ENCODE measurements around the gene ZPBP2. TPM values are rescaled to one million over a fixed set of nuclear protein-coding genes. Genes with fewer than 3 reads are reported as not detected.
"Not testable (repeated sequence)": the region's sequence is repeated elsewhere in the genome, so short reads cannot be mapped to it uniquely, and the experiment has no call there.

ZPBP2 gene
- polyA plus RNA-seq, 4 donors, result not detected

DNA sequence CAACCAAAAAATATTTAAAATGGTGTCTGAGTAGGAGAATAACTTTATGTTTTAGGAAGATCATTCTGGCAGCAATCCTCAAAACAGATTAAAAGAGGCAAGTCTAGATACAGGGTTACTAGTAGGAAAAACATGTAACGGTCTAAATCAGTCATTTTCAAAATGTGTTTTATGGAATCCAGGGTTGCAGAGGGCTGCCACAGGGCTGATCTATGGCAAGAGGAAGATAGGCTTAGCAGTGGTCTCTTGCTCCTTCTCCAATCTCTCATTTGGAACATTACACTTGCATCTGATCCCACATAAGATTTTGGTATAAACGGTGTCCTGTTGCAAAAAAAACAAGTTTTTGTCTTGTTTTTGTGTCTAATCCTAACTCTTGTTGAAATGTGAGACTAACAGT, 13.1 kb upstream of the ZPBP2 start:
- DNase-seq (ENCODE audit: low read depth in 4 of 4, low spot score in 3 of 4), result no peak

DNA sequence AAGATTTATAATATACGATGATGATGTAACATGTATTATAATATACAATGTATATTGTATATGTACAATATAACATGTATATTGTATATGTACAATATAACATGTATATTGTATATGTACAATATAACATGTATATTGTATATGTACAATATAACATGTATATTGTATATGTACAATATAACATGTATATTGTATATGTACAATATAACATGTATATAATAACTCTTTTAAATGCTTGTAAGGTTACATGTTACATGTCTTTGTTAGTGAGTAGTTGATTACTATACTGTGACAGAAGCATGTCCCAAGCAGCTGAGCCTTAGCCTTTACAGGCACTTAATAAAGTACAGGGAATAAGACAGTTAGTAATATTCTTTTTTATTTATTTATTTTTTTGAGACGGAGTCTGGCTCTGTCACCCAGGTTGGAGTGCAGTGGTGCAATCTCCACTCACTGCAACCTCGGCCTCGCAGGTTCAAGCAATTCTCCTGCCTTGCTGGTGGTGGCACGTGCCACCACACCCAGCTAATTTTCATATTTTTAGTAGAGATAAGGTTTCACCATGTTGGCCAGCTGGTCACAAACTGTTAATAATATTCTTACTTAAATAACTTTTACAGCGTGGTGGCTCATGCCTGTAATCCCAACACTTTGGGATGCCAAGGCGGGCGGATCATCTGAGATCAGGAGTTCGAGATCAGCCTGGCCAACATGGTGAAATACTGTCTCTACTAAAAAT, 11.9 kb upstream of the ZPBP2 start:
- DNase-seq (ENCODE audit: low read depth in 4 of 4, low spot score in 3 of 4), result not testable (repeated sequence)

DNA sequence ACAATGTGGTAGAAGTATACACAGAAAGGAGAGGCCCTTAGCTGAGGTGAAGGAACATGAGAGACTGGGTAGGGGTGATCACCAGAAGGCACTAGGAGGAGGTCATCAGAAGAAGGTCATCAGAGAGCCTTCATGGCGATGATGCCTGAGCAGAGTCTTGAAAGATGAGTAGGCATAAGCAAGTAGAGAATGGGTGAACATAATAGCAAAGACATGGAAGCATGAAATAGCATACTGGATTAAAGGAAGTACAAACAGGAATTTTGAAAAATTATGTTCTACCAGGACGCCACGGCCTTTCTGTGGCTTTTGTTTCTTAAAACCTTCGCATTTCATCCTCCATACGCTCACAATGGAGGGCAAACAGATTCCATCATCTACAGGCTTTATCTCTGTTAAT, 6.8 kb upstream of the ZPBP2 start:
- no peak for DNase-seq (ENCODE audit: low read depth in 4 of 4, low spot score in 3 of 4)

- no peak for DNase-seq (ENCODE audit: low read depth in 4 of 4, low spot score in 3 of 4)
Observed at GRCh38 chr17:39863244-39863917, 4.6 kb upstream of the ZPBP2 start.

DNA sequence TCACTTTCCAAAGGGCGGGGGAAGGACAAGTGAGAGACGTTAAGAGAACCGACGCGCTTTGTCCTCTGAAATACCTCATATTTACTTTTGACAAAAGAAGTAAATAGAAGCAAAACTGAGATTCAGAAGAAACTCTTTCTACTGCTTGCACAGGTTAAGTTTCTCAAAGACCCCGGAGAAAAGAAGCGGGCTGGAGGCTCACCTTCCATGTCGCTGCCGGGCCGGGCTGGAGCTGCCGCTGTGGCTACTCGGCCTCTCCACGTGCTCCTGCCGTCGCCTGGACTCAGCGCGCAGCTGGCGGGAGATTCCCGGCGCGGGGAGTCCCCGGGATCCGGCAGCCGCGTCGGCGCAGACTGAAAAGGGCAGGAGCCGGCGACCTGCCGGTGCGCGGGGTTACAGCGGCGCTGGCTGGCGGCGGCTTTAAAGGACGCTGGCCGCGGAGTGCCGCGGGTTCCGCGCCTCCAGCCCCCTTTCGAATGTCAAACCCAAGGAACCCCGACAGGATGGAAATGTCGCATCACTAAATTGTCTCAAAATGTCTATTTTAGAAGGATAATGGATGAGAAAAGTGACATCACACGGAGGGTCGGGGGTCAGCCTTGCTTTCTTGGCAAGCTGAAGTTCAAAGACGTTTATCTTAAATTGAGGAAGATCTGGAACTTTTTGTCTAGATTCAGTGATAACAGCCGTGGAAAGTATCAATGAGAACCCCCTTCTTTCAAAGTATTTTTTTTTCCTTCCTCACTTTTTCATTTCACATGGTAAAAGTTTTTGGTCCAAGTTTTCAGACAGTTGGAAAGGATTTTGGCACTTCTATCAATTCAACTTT, 3.9 kb upstream of the ZPBP2 start, which contains the start of gene IKZF3:
IKZF3 (minus strand) TSS at position 395 of the 829 bp plus-strand sequence; CDS start at position 209, 186 bp downstream.
- DNase-seq (ENCODE audit: low read depth in 4 of 4, low spot score in 3 of 4), result peak in 3 of 4 donors; percentile 26 to 45 (median 29)

- DNase-seq (ENCODE audit: low read depth in 4 of 4, low spot score in 3 of 4), result no peak
Observed at GRCh38 chr17:39866013-39866730, 1.8 kb upstream of the ZPBP2 start.

- no peak for DNase-seq (ENCODE audit: low read depth in 4 of 4, low spot score in 3 of 4)
Observed at GRCh38 chr17:39867084-39867879, 720 bp upstream of the ZPBP2 start.

DNA sequence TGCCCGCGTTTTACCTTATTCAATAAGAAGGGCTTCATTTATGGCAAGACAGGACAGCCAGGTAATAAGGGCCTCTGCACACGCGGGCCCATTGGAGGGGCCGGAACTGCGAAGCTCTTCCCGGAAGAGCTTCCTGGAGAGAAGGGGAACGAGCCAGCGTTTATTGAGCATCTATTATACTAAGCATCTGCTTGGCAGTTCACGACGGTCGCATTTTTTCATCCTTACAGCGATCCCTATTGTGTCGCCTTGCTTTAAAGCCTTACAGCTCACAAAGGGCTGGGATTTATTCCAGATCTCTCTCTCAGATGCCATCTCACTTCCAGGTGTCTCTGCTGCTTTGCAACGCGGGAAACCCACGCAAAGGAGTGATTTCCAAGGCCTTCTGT, 546 bp downstream of the ZPBP2 start:
- no peak for DNase-seq (ENCODE audit: low read depth in 4 of 4, low spot score in 3 of 4)

DNA sequence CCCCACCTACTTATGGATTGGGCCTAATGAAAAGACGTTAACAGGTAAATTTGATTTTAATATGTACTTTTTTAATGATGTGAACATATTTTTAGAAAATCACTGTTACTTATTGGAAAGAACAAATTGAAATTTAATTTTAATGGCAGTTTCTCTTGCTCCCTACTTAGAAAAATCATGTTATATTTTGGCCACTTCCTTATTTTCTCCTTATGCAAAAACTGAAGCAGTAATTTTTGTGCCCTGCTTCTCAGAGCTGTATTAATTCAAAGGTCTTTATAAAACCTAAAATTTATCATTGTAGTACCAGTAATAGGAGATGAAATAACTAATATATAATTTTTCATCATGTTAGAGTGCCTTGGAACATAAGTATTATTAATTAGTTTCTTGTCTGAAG, 2.8 kb downstream of the ZPBP2 start:
- DNase-seq (ENCODE audit: low read depth in 4 of 4, low spot score in 3 of 4), result no peak

- no peak for DNase-seq (ENCODE audit: low read depth in 4 of 4, low spot score in 3 of 4)
Observed at GRCh38 chr17:39871801-39872200, 3.8 kb downstream of the ZPBP2 start.

GRCh38 chr17:39872751-39873150, 4.7 kb downstream of the ZPBP2 start:
- no peak for DNase-seq (ENCODE audit: low read depth in 4 of 4, low spot score in 3 of 4)

- DNase-seq (ENCODE audit: low read depth in 4 of 4, low spot score in 3 of 4), result not testable (repeated sequence)
Observed at GRCh38 chr17:39886102-39886501, 18.1 kb downstream of the ZPBP2 start.

- no peak for DNase-seq (ENCODE audit: low read depth in 4 of 4, low spot score in 3 of 4)
Observed at GRCh38 chr17:39887078-39887477, 19.1 kb downstream of the ZPBP2 start.

DNA sequence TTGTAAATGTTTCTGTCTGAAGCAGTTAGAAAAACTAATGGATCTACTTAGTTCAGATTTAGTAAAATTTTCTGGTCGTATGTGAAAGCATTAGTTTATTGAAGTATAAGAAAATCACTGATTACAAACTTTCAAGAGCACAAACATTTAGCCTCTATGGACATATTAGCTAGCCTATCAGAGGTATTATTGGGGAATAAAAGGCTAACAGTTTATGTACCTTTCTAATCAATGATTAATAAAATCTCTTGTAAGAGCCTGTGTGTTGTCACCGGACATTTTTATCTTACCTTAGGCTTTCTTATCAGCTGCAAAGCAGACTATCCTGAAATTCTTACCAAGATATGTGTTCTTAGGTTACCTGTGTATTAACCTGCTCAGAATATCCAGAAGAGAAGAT, 21.2 kb downstream of the ZPBP2 start:
- DNase-seq (ENCODE audit: low read depth in 4 of 4, low spot score in 3 of 4), result no peak

DNA sequence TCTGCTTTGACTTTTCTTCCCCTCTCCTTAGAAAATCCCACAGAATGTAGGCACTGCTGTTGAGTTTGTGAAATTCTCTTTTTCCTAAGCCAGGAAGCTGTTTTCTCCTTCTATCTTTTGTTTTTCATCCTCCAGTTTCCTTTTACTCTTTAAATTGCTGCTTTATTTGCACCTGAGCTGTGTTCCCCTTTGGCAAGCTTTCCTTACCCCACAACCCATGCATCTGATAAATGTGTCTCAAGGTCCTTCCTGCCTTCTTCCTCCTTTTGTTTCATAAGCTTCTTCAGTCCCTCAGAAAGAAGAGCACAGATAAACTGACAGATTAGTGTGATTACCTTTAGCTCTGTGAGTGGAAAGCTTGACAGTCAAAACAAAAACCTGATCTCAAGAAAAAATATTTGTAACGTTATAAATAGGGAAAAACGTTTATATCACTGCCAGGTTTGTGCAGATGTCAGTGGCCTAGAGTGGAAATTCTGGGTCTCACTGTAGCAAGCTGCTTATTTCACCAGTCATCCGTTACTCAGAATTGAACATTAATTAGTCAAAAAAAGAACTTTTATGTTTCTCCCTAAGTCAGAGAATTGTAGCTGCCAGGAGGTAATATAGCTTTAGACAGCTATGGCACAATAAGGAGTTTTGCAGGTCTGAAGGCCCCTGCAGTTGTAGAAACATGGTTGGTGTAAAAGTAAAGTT, 26.8 kb downstream of the ZPBP2 start:
- no peak for DNase-seq (ENCODE audit: low read depth in 4 of 4, low spot score in 3 of 4)

DNA sequence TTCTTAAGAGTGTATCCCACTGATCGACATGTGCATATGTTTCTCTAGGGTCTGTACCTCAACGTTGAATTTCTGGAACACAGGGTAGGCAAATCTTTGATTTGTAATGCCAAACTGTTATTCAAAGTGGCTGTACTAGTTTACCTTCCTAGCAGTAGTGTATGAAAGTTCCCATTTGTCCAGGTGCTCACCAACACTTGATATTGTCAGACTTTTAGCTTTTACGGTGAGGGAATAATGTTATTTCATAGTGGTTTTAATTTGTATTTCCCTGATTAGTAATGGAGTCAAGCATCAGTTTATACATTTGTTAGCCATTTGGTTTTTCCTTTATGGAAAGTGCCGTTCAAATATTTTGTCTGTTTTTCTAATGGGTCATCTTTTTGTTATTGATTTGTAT, 30.1 kb downstream of the ZPBP2 start:
- no peak for DNase-seq (ENCODE audit: low read depth in 4 of 4, low spot score in 3 of 4)

- no peak for DNase-seq (ENCODE audit: low read depth in 4 of 4, low spot score in 3 of 4)
Observed at GRCh38 chr17:39899215-39899614, 31.2 kb downstream of the ZPBP2 start.

DNA sequence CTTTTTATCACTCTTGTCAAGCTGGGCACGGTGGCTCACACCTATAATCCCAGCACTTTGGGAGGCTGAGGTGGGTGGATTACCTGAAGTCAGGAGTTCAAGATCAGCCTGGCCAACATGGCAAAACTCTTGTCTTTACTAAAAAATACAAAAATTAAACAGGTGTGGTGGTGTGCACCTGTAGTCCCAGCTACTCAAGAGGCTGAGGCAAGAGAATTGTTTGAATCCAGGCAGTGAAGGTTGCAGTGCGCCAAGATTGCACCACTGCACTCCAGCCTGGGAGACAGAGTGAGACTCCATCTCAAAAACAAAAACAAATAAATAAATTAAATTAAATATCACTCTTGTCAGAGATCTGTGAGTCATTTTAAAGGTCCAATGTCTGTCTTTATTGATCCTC, 34.0 kb downstream of the ZPBP2 start:
- DNase-seq (ENCODE audit: low read depth in 4 of 4, low spot score in 3 of 4), result not testable (repeated sequence)

- DNase-seq (ENCODE audit: low read depth in 4 of 4, low spot score in 3 of 4), result no peak
Observed at GRCh38 chr17:39903158-39903884, 35.3 kb downstream of the ZPBP2 start.

Measured in left renal pelvis (tissue), 4 donors.